ENCODE results near the gene ARL11. TPM values are rescaled to one million over a fixed set of nuclear protein-coding genes. Genes with fewer than 3 reads are reported as not detected.

Gene ARL11
- total and polyA plus RNA-seq, 12 donors, result 0.09 to 1.1 (median 0.23) TPM

- H3K9me3 ChIP-seq, result no peaks in the 10 kb centered on the region
- ATAC-seq, result no peak
- 82 to 88% methylated on average over 4 of the region's 4 CpGs for WGBS, 2 donors
Measured at GRCh38 chr13:49681842-49682435, 53.6 kb downstream of the ARL11 start.

More at GRCh38 chr13:49681842-49682435, 53.6 kb downstream of the ARL11 start:
- Histone ChIP-seq H3K36me3 (peaks cover 0 to 18% (median 0%) of the 10 kb centered on the region in 9 donors), H3K4me3 (no peak overlapping the region), H3K27me3 (no peaks in the 10 kb centered on the region), H3K4me1 (no peaks in the 10 kb centered on the region), H3K27ac (no peak overlapping the region)
- intact Hi-C loops (cut with DNase I), result loop anchor here in 1 of 10 donors (10.0 kb wide), 1 partner anchor 103 kb away; no protein-coding TSS in a partner anchor
- DNase-seq, result no peak
- TF ChIP-seq CTCF (IDR thresholded peaks at IDR 0.05), result no peak

Other genes starting within 250 kb of the ARL11 start
- gene CAB39L, start 184.4 kb upstream of the ARL11 start, total RNA-seq, result 10 to 100 TPM; 13.8 to 33.2 (median 17.9) TPM
- 1 to 10 TPM; 7.1 to 9.7 TPM for gene CAB39L, start 184.4 kb upstream of the ARL11 start, polyA plus RNA-seq
- 10 to 100 TPM; 11.4 to 18.2 (median 13.8) TPM for gene SETDB2, start 184.2 kb upstream of the ARL11 start, total RNA-seq
- gene SETDB2, start 184.2 kb upstream of the ARL11 start, polyA plus RNA-seq, result 1 to 10 TPM; 3.8 to 4.9 TPM
- gene PHF11, start 132.6 kb upstream of the ARL11 start, total RNA-seq, result 10 to 100 TPM; 16.6 to 43.4 (median 19.6) TPM
- gene PHF11, start 132.6 kb upstream of the ARL11 start, polyA plus RNA-seq, result 10 to 100 TPM; 22.4 to 61.2 TPM
- gene RCBTB1, start 42.9 kb upstream of the ARL11 start, total RNA-seq, result 10 to 100 TPM; 12.9 to 23.5 (median 18.7) TPM
- 10 to 100 TPM in 1 of 2 donors, 1 to 10 TPM in 1; 6.1 to 16.8 TPM for gene RCBTB1, start 42.9 kb upstream of the ARL11 start, polyA plus RNA-seq
- 1 to 10 TPM; 3.4 to 7.5 (median 5.6) TPM for gene EBPL, start 63.0 kb downstream of the ARL11 start, total RNA-seq
- 10 to 100 TPM in 1 of 2 donors, 1 to 10 TPM in 1; 9.7 to 12.1 TPM for gene EBPL, start 63.0 kb downstream of the ARL11 start, polyA plus RNA-seq
- 10 to 100 TPM; 47.7 to 79.1 (median 56.7) TPM for gene KPNA3, start 164.2 kb downstream of the ARL11 start, total RNA-seq
- gene KPNA3, start 164.2 kb downstream of the ARL11 start, polyA plus RNA-seq, result 10 to 100 TPM; 22.5 to 31.5 TPM